ENCODE measurements around the gene OR11A1. TPM values are rescaled to one million over a fixed set of nuclear protein-coding genes. Genes with fewer than 3 reads are reported as not detected.

OR11A1 gene, protein sequence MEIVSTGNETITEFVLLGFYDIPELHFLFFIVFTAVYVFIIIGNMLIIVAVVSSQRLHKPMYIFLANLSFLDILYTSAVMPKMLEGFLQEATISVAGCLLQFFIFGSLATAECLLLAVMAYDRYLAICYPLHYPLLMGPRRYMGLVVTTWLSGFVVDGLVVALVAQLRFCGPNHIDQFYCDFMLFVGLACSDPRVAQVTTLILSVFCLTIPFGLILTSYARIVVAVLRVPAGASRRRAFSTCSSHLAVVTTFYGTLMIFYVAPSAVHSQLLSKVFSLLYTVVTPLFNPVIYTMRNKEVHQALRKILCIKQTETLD
- not detected in 2 replicates for total RNA-seq

GRCh38 chr6:29456971-29457370, at the start of gene OR11A1, which contains the start of gene OR2H1:
Gene OR11A1, minus strand, starts transcription at chr6:29457071. Its CDS starts 29,430 bp downstream, at chr6:29427641.
Gene OR2H1, plus strand, starts transcription at chr6:29457155. Its CDS starts 4,615 bp downstream, at chr6:29461770.
- no peak for DNase-seq (ENCODE audit: low read depth in 2 of 2)

GRCh38 chr6:29506446-29507067, 49.7 kb upstream of the OR11A1 start:
- no peak for DNase-seq (ENCODE audit: low read depth in 2 of 2)

DNA sequence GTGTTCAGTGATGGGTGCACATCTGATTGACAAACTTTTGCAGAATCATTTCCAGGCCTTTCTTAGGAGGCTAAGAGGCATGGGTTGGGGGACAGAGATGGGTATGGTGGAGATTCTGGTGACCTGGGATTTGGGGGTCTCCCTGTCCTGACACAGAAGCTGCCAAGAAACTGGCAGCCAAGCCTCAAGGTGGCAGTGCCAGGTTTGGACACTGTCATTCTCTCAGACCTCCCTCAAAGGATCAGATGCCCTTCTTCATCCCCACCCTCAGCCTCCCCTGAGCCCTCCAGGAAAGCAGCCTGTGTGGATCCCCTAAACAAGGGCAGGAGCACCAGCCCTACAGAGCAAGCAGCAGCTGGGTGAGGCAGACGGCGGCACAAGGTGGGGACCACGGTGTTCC, 48.9 kb upstream of the OR11A1 start:
- no peak for DNase-seq (ENCODE audit: low read depth in 2 of 2)

GRCh38 chr6:29504961-29505360, 48.1 kb upstream of the OR11A1 start:
- DNase-seq (ENCODE audit: low read depth in 2 of 2), result peak in 1 of 2 donors; percentile 78

GRCh38 chr6:29502597-29502996, 45.7 kb upstream of the OR11A1 start:
- DNase-seq (ENCODE audit: low read depth in 2 of 2), result peak; percentile 23 to 99

GRCh38 chr6:29502181-29502580, 45.3 kb upstream of the OR11A1 start:
- no peak for DNase-seq (ENCODE audit: low read depth in 2 of 2)

DNA sequence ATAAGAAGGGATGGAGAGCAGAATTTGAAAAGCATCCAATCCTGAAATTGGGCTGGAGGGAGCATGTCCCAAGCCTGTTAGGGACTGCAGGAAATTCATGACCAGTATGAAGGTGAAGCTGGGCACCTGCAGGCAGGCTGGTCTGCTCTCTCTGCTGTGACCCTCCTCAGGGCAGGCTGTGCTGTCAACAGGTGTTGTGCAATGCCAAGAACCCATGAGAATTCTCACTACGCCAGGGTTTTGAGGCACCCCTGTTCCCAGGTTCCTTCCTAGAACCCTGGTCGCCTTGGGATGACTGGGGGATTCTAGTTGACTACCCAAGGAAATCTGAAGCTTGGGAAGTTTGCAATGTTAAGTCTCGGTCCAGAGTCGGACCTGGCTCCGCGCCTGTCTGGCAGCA, 44.2 kb upstream of the OR11A1 start:
- no peak for DNase-seq (ENCODE audit: low read depth in 2 of 2)

GRCh38 chr6:29500594-29500993, 43.7 kb upstream of the OR11A1 start:
- DNase-seq (ENCODE audit: low read depth in 2 of 2), result no peak

- DNase-seq (ENCODE audit: low read depth in 2 of 2), result no peak
These were observed 42.8 kb upstream of the OR11A1 start for GRCh38 chr6:29499704-29500103.

GRCh38 chr6:29496961-29497360, 40.1 kb upstream of the OR11A1 start:
- DNase-seq (ENCODE audit: low read depth in 2 of 2), result no peak

DNA sequence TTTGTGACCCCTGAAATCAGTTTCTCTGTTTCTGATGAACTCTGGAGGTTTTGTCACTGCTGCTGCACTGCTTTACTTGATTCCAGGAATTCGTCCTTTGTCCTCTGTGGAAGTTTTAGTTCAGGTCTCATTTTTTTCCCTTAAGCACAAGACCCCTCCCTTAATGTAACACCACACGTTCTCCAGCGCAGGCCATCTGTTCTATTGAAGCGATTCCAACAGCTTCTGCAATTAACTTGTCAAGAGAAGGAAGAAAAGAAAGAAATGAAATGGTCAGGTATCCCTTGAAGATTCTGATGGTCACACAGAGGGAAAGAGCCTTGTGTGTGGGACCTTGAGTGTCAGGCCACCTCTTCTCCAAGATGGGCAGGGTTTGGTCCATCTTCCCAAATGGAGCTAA, 38.7 kb upstream of the OR11A1 start:
- DNase-seq (ENCODE audit: low read depth in 2 of 2), result no peak

- DNase-seq (ENCODE audit: low read depth in 2 of 2), result no peak
These were observed 37.3 kb upstream of the OR11A1 start for GRCh38 chr6:29494131-29494530.

DNA sequence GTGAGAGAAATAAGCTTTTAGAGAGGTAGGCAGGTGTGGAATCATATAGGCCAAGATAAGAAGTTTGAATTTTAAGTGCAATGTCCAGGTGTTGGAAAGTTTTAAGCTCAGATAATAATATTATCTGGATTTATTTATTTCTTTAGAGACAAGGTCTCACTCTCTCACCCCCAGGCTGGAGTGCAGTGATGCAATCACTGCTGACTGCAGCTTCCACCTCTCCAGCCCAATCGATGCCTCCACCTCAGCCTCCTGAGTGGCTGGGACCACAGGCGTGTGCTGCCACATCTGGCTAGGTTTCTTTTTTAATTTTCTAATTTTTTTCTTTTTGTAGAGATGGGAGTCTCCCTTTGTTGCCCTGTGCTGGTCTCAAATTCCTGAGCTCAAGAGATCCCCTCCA, 36.4 kb upstream of the OR11A1 start:
- no peak for DNase-seq (ENCODE audit: low read depth in 2 of 2)

DNA sequence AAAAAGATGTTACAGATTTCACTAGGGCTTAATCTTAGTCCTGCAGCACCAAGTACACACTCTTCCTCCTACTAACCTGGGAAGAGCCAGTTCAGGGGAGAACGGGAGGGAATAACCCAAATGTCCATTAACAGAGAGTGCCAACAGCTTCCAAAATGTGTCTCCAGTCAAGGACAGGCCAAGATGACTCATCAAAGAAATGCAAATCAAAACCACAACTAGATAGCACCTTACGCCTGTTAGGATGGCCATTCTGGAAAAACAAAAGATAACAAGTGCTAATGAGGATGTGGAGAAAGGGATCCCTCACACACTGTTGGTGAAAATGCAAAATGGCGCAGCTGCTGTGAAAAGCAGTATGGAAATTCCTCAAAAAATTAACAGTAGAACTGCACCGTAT, 34.7 kb upstream of the OR11A1 start:
- no peak for DNase-seq (ENCODE audit: low read depth in 2 of 2)

- no peak for DNase-seq (ENCODE audit: low read depth in 2 of 2)
These were observed 33.7 kb upstream of the OR11A1 start for GRCh38 chr6:29490552-29490951.

GRCh38 chr6:29490055-29490454, 33.2 kb upstream of the OR11A1 start:
- DNase-seq (ENCODE audit: low read depth in 2 of 2), result no peak

GRCh38 chr6:29489286-29489685, 32.4 kb upstream of the OR11A1 start:
- DNase-seq (ENCODE audit: low read depth in 2 of 2), result no peak

DNA sequence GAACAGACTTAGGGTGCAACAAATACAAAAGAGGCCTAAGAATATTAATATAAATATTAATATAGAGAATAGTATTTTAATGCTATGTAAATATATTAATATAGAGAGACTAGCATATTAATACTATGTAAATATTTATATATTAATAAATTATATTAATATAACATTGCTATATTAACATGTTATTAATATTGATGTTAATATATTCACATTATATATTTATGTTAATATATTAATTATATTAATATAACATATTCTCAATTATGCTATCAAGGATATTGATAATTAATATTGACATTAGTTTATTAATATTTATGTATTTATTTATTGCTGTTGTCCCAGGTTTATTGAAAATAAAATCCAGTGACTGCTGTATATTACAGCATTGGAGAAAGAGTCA, 32.0 kb upstream of the OR11A1 start:
- no peak for DNase-seq (ENCODE audit: low read depth in 2 of 2)

DNA sequence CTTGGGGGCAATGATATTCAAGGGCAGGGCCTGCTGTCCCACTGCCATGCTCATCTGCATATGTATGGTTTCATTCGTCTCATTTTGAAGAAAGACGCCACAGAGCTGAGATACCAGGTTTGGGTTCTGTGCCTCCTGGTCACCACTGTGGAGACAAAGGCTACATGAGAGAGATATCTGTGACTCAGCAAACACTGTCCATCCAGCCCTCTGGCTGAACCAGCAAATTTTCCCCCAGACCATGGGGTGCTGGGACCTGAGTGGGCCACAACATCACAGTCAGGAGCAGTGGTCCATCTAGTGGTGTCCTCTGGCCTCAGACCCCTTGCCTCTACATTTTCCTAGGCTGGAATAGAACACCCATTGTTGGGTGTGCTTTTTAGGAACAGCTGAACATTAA, 30.8 kb upstream of the OR11A1 start, which contains the start of gene MAS1L:
Gene MAS1L, minus strand, starts transcription at position 297 of the 400 bp plus-strand sequence. Its CDS starts 54 bp downstream, at position 243.
- DNase-seq (ENCODE audit: low read depth in 2 of 2), result no peak

- DNase-seq (ENCODE audit: low read depth in 2 of 2), result no peak
These were observed 30.3 kb upstream of the OR11A1 start for GRCh38 chr6:29487131-29487530.

DNA sequence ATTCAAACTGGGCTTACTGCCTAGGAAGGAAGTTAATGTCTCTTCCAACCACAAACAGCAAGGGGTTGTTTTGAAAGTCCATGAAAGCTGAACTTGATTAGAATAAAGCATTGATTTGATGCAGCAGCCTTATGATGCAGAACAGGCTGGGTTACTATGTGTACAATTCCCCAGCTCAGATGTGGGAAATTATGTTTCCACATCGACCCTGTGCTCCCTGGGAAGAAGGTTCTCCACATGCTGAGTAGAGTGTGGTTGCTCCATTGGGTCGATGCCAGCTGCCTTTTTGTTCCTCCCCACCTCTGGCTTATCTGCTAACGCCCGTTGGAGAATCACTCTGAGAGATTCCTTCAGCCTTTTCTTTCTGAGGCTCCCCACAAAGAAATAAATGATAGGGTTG, 29.7 kb upstream of the OR11A1 start:
- peak; percentile 3 to 47 for DNase-seq (ENCODE audit: low read depth in 2 of 2)

- DNase-seq (ENCODE audit: low read depth in 2 of 2), result no peak
These were observed 26.9 kb upstream of the OR11A1 start for GRCh38 chr6:29483735-29484134.

DNA sequence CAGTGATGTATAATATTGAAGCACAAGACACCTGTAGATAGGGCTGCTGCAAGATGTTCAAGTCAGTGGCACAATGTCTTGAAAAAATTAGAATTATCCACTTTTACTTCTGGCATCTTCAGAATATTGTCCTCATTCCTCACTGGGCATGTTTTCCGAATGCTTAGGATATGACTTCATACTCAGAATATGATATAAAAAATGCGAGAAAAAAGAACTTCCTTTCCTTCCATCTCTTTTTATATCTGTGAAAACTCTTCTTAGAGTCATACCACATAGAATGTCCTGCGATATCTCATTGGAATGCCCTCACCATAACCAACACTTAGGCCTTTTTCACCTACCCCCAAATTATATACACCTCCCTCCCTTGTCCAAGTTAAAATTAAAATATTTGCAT, 26.3 kb upstream of the OR11A1 start:
- DNase-seq (ENCODE audit: low read depth in 2 of 2), result peak in 1 of 2 donors; percentile 68

Measured in lung microvascular endothelial cell (primary cell).